GM18502 (cell line): ENCODE measurements around the gene KCTD1.

ENCODE experiments used
- ATAC-seq: cut with Tn5 transposase; IDR thresholded peaks from one replicate; pipeline ENCODE4 v1.9.1; 2021; ENCODE audit warnings: mild to moderate bottlenecking; ENCODE audit not compliant: unreplicated experiment, poor library complexity

KCTD1 gene

DNA sequence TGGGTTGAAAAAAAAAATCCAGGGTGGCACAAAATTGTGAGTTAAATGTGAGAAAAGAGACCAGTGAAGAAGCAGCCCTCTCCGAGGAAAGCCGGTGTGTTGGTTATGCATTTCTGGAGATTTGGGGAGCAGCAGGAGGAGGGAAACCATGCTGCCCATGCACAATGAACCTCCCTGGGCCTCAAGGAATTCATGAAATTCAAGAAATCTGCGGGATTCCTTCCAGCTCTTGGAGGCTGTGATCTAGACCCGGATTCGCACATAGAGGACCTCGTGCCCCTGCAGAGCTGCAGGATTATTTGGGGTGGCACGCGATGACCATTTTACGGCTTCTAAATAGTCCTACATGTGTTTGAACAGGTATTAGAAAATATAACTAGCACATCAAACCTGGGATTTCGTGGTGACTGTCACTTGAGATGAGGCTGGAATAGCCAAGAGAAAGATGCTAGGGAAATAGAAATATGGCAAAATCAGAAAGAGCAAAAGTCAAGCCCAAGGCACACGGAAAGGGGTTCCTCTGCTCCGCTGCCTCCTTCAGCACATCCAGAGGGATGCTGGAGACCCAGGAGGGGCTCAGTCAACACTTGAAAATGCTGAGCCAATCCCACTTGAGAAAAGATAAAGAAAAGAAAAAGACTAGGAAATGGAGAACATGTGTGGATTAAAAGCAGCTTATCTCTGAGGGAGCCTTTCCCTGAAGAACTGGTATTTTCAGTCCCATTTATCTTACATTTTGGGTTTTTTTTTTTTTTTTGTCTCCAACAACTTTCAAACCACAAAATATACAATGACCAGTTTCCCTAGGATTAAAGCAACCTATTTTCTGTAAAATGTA, 22.0 kb downstream of the KCTD1 start:
- ATAC-seq = no peak

DNA sequence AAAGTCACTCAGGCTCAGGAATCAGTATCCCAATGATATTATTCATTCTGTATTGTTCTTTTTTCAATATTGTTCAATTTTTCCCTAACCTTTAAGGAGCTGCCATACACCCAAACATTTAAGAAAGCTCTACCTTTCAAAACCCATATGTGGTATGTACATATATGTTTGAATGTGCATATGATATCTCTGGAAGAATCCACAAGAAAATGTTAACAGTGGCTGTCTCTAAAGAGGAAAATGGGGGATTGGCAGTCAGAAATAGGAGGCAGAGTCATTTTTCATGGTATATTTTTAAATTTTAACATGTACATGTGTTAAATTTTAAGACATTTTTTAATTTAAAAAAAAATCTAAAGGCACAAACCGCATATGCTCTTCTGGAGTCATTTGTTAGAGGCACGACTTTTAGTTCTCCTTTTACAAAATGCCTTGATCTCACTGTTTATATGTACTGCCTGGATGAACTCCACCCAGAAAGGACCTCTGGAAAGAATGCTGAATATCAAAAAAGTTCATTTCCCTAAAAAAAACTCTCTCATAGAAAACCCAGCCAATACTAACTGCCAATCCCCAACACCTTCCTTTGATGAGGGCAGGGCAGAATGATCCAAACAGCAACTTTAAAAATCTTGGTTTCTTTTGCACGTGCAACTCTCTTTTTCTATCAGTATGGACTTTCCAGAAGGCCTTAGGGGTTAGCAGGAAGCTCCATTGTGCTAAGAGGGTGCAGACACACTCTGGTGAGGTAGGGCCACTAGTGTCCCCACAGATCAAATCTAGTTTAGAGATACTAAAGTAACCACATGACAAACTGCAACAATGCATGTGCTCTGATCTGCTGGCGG, 23.6 kb downstream of the KCTD1 start:
- no peak for ATAC-seq

DNA sequence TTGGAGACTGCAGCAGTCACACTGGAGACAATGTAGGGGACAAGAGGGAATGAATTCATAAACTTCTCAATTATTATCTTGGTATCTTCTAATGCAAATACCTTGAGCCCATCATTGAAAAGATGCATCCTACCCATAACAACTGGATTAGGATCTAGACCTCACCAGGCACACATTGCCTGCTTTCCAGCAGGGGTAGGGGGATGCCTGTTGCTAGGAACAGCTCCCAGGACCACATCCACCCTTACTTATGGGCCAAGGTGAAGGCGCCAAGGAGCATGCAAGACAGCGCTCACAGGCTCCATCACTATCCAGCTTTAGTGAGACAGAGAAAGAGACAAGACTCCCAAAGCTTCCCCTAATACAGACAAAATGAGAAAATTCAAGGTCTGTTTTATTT, 24.4 kb downstream of the KCTD1 start:
- ATAC-seq = no peak

- no peak for ATAC-seq
Measured at GRCh38 chr18:26521617-26522016, 26.7 kb downstream of the KCTD1 start.

GRCh38 chr18:26520974-26521373, 27.4 kb downstream of the KCTD1 start:
- ATAC-seq = no peak

GRCh38 chr18:26519114-26519513, 29.2 kb downstream of the KCTD1 start:
- ATAC-seq = no peak

DNA sequence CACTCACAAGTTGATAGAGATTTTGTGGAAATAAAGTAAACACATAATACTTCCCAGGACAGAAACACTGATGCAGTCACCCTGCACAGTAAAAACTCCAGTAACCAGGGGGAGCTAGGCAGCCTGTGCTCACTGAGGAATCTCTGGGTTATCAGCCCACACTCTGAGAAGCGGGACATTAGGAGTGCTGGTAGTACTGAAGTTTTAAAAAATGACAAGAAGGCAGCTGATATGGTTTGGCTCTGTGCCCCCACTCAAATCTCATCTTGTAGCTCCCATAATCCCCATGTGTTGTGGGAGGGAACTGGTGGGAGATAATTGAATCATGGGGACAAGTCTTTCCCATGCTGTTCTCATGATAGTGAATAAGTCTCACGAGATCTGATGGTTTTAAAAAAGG, 31.4 kb downstream of the KCTD1 start:
- ATAC-seq = no peak

DNA sequence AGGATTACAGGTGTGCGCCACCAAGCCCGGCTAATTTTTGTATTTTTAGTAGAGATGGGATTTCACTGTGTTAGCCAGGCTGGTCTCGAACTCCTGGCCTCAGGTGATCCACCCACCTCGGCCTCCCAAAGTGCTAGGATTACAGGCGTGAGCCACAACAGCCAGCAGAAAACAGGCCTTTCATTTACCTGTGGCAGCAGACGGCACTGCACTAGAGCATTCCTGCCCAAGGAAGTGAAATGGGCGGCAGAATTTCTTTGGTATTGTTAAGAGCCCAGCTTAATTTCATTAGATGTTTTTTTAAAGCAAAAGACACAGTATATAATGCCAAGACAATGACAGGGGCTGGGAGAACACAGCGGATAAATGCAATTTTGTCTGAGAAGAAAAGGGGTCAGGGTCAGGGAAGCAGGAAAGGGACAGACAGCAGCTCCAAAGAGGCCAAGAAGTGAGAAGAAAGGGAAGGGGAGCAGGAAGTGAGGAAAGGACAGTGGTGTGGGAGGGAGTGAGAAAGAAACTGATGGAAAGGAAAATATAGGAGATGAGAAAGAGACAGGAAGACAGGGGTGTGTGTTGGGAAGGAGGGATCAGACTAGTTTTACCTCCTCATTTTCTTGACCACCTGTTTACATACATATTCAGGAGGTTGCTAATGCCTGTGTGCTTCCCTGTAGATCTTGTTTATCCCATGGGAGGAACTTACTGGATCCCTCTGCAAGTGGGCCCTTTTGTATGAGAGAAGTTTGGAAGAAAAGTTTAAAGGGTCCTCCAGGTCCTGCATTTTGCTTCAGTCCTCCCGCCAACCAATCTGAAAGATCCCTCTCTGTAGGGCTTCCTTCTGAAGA, 32.5 kb downstream of the KCTD1 start:
- no peak for ATAC-seq

GRCh38 chr18:26511339-26512071, 36.8 kb downstream of the KCTD1 start:
- no peak for ATAC-seq

DNA sequence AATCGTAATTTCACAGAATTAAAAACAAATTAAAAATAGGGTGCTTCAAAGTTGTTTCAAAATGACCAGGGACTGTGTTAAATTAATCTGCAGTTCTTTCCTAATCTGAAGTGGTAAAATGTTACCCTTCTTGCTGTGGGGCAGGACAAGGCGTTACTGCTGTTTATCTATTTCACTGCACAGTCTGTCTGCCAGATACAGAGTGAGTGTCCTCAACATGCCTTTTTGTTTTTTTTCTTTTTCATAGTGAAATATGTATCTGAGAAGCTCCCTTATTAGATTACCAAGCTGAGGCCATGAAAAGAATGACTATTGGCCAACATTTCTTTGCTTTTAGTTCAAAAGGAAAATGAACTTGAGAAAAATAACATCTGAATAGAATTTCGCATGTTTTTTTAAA, 38.0 kb downstream of the KCTD1 start:
- ATAC-seq = no peak

DNA sequence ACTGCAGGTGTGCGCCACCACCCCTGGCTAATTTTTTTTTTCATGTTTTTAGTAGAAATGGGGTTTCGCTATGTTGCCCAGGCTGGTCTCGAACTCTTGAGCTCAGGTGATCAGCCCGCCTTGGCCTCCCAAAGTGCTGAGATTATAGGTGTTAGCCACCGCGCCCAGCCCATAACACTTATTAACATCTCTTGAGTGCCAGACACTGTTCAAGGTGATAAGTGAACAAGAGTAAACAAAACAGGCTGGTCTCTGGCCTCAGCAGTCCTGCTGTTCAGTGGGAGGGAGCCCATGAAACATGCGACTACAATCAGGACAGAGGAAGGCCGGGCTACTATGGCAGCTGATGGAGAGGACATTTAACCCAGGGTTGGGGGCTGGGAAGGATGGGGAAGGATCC, 42.3 kb downstream of the KCTD1 start:
- ATAC-seq = no peak

- no peak for ATAC-seq
Measured at GRCh38 chr18:26504831-26505230, 43.5 kb downstream of the KCTD1 start.

DNA sequence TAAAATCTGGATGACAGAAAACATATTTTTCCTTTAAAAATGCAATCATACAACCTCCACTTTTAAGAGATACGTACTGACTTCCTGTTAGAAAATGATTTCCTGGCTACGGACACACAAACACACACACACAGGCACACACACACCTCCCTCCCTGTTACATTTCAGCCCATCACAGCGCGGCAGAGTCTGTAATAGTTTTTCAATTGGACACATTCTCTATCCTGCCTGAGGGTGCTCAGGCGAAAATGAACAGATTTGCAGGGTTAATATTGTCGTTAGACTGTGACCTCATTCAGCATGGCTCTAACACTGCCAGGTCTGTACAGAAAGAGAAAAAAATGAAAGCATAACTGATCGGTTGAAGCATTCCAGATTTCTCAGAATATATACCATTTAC, 45.0 kb downstream of the KCTD1 start:
- no peak for ATAC-seq

- ATAC-seq = no peak
Measured at GRCh38 chr18:26502823-26503222, 45.5 kb downstream of the KCTD1 start.

DNA sequence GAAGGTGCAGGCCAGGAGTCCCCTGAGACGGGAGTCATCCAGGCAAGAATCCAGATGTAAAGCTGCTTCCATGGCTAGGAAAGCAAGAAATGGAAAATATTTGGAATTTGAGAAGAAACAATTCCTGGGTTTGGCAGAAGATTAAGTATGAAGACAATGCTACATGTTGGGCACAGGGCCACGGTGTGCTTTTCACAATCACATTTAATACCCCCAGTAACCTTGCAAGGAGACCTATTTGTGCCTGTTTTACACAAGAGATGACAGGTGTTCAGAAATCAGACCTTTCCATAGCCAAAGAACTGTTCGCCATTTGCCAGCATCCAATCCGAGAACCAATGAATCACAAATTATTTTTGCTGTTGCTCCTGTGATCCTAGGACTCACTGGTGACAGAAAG, 50.5 kb downstream of the KCTD1 start:
- no peak for ATAC-seq

GRCh38 chr18:26496528-26496927, 51.8 kb downstream of the KCTD1 start:
- no peak for ATAC-seq

GRCh38 chr18:26495287-26495686, 53.1 kb downstream of the KCTD1 start:
- ATAC-seq = no peak

- ATAC-seq = no peak
Measured at GRCh38 chr18:26493021-26493420, 55.3 kb downstream of the KCTD1 start.

GRCh38 chr18:26491194-26491816, 57.0 kb downstream of the KCTD1 start:
- ATAC-seq = no peak

- no peak for ATAC-seq
Measured at GRCh38 chr18:26489881-26490280, 58.5 kb downstream of the KCTD1 start.
